ENCODE measurements around the gene RDX. TPM values are rescaled to one million over a fixed set of nuclear protein-coding genes. Genes with fewer than 3 reads are reported as not detected.

Gene RDX
- polyA plus RNA-seq, 1 donor = 51.6 TPM

DNA sequence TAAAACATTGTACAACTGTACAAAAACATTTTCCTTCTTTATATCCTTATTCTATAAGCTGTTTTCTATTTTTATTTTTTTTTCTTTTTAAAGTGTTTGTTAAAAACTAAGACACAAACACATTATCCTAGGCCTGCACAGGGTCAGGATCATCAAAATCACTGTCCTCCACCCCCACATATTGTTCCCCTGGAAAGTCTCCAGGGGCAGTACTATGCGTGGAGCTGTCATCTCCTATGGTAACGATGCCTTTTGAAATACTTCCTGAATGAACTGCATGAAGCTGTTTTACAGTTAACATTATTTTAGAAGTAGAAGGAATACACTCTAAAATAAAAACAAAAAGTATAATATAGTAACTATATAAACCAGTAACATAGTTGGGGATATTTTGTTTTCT lies 136.0 kb downstream of the RDX start:
- WGBS (ENCODE audit: insufficient coverage, low lambda C conversion rate) = no CpG with 5 or more reads among the region's 2 CpGs

DNA sequence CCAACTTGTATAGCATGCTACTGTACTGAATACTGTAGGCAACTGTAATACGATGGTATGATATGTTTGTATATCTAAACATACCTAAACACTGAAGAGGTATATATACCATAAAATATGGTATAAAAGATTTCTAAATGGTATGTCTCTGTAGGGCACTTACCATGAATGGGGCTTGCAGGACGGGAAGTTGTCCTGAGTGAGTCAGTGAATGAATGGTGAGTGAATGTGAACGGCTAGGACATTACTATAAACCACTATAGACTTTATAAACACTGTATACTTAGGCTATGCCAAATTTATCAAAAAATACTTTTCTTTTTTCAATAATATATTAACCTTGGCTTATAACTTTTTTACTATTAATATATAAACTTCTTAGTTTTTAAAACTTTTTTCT lies 136.4 kb downstream of the RDX start:
- 67% methylated on average over 1 of the region's 3 CpGs for WGBS (ENCODE audit: insufficient coverage, low lambda C conversion rate)

More for the DNA sequence above, 136.0 kb downstream of the RDX start:
- Histone ChIP-seq H3K36me3 (ENCODE audit: control insufficient read depth, insufficient read depth, low read length) (peaks cover 46% of the 10 kb centered on the region), H3K9me3 (ENCODE audit: control insufficient read depth, low read depth, low read length) (no peaks in the 10 kb centered on the region), H3K4me3 (ENCODE audit: low read length) (no peak overlapping the region), H3K27ac (ENCODE audit: low read length) (no peak overlapping the region), H3K4me1 (ENCODE audit: control insufficient read depth, insufficient read depth, low read length) (no peaks in the 10 kb centered on the region), H3K27me3 (ENCODE audit: control insufficient read depth, insufficient read depth, low read length) (no peaks in the 10 kb centered on the region)
- no peak for DNase-seq

GRCh38 chr11:110159476-110159875 lies 136.9 kb downstream of the RDX start:
- WGBS (ENCODE audit: insufficient coverage, low lambda C conversion rate) = no CpG with 5 or more reads among the region's 1 CpG
- DNase-seq = no peak
- H3K4me3 ChIP-seq (ENCODE audit: low read length) = no peak overlapping the region
- peaks cover 37% of the 10 kb centered on the region for H3K36me3 ChIP-seq (ENCODE audit: control insufficient read depth, insufficient read depth, low read length)
- H3K27me3 ChIP-seq (ENCODE audit: control insufficient read depth, insufficient read depth, low read length) = no peaks in the 10 kb centered on the region
- no peak overlapping the region for H3K27ac ChIP-seq (ENCODE audit: low read length)
- no peaks in the 10 kb centered on the region for H3K4me1 ChIP-seq (ENCODE audit: control insufficient read depth, insufficient read depth, low read length)
- no peaks in the 10 kb centered on the region for H3K9me3 ChIP-seq (ENCODE audit: control insufficient read depth, low read depth, low read length)

More for the DNA sequence above, 136.4 kb downstream of the RDX start:
- no peak for DNase-seq
- H3K4me3 ChIP-seq (ENCODE audit: low read length) = no peak overlapping the region
- no peaks in the 10 kb centered on the region for H3K9me3 ChIP-seq (ENCODE audit: control insufficient read depth, low read depth, low read length)
- H3K27ac ChIP-seq (ENCODE audit: low read length) = no peak overlapping the region
- no peaks in the 10 kb centered on the region for H3K27me3 ChIP-seq (ENCODE audit: control insufficient read depth, insufficient read depth, low read length)
- H3K36me3 ChIP-seq (ENCODE audit: control insufficient read depth, insufficient read depth, low read length) = peaks cover 42% of the 10 kb centered on the region
- no peaks in the 10 kb centered on the region for H3K4me1 ChIP-seq (ENCODE audit: control insufficient read depth, insufficient read depth, low read length)

- Histone ChIP-seq H3K9me3 (ENCODE audit: control insufficient read depth, low read depth, low read length) (no peaks in the 10 kb centered on the region), H3K4me1 (ENCODE audit: control insufficient read depth, insufficient read depth, low read length) (no peaks in the 10 kb centered on the region), H3K4me3 (ENCODE audit: low read length) (no peak overlapping the region), H3K27me3 (ENCODE audit: control insufficient read depth, insufficient read depth, low read length) (no peaks in the 10 kb centered on the region), H3K36me3 (ENCODE audit: control insufficient read depth, insufficient read depth, low read length) (peaks cover 33% of the 10 kb centered on the region), H3K27ac (ENCODE audit: low read length) (peak overlapping the region; percentile 32)
- DNase-seq = no peak
- 86% methylated on average over 4 of the region's 9 CpGs for WGBS (ENCODE audit: insufficient coverage, low lambda C conversion rate)
Observed at GRCh38 chr11:110158317-110159200, 137.9 kb downstream of the RDX start.

GRCh38 chr11:110156503-110156902 lies 139.9 kb downstream of the RDX start:
- H3K9me3 ChIP-seq (ENCODE audit: control insufficient read depth, low read depth, low read length) = no peaks in the 10 kb centered on the region
- WGBS (ENCODE audit: insufficient coverage, low lambda C conversion rate) = no CpG with 5 or more reads among the region's 4 CpGs
- H3K4me1 ChIP-seq (ENCODE audit: control insufficient read depth, insufficient read depth, low read length) = no peaks in the 10 kb centered on the region
- no peak overlapping the region for H3K27ac ChIP-seq (ENCODE audit: low read length)
- no peak overlapping the region for H3K4me3 ChIP-seq (ENCODE audit: low read length)
- H3K27me3 ChIP-seq (ENCODE audit: control insufficient read depth, insufficient read depth, low read length) = no peaks in the 10 kb centered on the region
- DNase-seq = no peak
- peaks cover 31% of the 10 kb centered on the region for H3K36me3 ChIP-seq (ENCODE audit: control insufficient read depth, insufficient read depth, low read length)

- Histone ChIP-seq H3K27me3 (ENCODE audit: control insufficient read depth, insufficient read depth, low read length) (no peaks in the 10 kb centered on the region), H3K9me3 (ENCODE audit: control insufficient read depth, low read depth, low read length) (no peaks in the 10 kb centered on the region), H3K27ac (ENCODE audit: low read length) (no peak overlapping the region), H3K4me3 (ENCODE audit: low read length) (no peak overlapping the region), H3K4me1 (ENCODE audit: control insufficient read depth, insufficient read depth, low read length) (no peaks in the 10 kb centered on the region), H3K36me3 (ENCODE audit: control insufficient read depth, insufficient read depth, low read length) (peaks cover 15% of the 10 kb centered on the region)
- DNase-seq = no peak
Observed at GRCh38 chr11:110153474-110153873, 142.9 kb downstream of the RDX start.

DNA sequence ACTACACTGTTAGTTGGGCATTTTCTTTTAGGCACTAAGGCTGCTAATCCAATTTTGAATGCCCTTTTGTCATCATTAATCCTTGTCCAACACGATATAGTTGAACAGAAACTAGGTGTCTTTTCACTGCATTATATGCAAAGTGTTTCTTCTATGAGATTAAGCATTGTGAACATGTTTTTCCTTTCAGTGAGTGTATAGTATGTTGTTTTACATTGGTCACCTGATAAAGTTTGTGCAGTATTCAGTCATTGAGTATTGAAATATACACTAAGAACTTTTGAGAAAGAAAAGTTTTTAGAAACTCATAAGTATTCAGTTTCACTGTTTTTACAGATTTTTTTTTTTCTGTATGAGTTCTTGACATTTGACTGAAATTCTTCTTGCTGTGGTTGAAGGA lies 144.2 kb downstream of the RDX start:
- DNase-seq = no peak
- WGBS (ENCODE audit: insufficient coverage, low lambda C conversion rate) = 70% methylated on average over 1 of the region's 1 CpG
- H3K9me3 ChIP-seq (ENCODE audit: control insufficient read depth, low read depth, low read length) = no peaks in the 10 kb centered on the region
- H3K36me3 ChIP-seq (ENCODE audit: control insufficient read depth, insufficient read depth, low read length) = peaks cover 10% of the 10 kb centered on the region
- no peaks in the 10 kb centered on the region for H3K4me1 ChIP-seq (ENCODE audit: control insufficient read depth, insufficient read depth, low read length)
- H3K4me3 ChIP-seq (ENCODE audit: low read length) = no peak overlapping the region
- no peaks in the 10 kb centered on the region for H3K27me3 ChIP-seq (ENCODE audit: control insufficient read depth, insufficient read depth, low read length)
- H3K27ac ChIP-seq (ENCODE audit: low read length) = no peak overlapping the region

DNA sequence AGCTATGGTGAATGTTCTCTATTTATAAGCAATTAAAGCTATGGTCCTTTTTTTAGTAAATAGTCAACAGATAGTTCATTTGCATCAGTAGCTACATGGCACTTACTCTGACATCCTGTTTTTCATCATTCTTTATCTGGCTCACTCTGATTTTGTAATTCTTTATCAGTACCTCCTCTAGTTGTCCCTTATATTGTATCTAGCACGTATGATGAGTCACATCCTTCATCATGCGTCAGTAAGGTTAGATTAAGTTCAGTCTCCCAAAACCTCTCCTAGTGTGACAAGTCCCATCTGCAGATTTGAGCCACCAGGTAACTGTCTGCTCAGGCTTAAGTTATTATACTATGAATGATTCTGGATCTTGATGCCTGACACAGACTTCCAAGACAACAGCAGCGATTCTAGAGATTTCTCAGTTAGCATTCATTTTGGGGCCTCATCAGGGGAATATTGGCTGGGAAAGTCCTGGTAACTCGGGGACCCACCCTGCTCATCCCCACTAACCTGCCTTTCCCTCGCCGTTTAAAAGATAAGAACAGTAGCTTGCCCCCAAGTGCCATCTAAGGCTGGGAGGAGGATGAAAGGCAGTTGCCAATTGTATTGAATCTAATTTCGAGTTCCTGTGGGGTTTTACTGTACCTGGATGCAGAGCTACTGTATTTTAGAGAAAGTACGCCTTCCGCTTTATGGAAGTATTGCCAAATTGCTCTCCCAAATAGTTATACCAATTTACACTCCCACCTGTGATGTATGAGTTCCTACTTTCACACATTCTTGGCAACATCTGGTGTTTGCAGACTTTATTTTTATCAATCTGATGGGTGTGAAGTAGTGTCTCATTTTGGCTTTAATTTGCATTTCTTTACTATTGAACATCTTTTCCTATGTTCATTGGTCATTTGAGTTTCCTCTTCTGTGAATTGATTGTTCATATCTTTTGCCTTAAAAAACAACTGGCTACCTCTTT lies 147.4 kb downstream of the RDX start:
- DNase-seq = no peak
- Histone ChIP-seq H3K27ac (ENCODE audit: low read length) (no peak overlapping the region), H3K4me3 (ENCODE audit: low read length) (no peak overlapping the region), H3K27me3 (ENCODE audit: control insufficient read depth, insufficient read depth, low read length) (no peaks in the 10 kb centered on the region), H3K9me3 (ENCODE audit: control insufficient read depth, low read depth, low read length) (no peaks in the 10 kb centered on the region), H3K36me3 (ENCODE audit: control insufficient read depth, insufficient read depth, low read length) (peaks cover 14% of the 10 kb centered on the region), H3K4me1 (ENCODE audit: control insufficient read depth, insufficient read depth, low read length) (no peaks in the 10 kb centered on the region)
- WGBS (ENCODE audit: insufficient coverage, low lambda C conversion rate) = 100% methylated on average over 1 of the region's 9 CpGs

- 100% methylated on average over 1 of the region's 3 CpGs for WGBS (ENCODE audit: insufficient coverage, low lambda C conversion rate)
- no peaks in the 10 kb centered on the region for H3K9me3 ChIP-seq (ENCODE audit: control insufficient read depth, low read depth, low read length)
- H3K27me3 ChIP-seq (ENCODE audit: control insufficient read depth, insufficient read depth, low read length) = no peaks in the 10 kb centered on the region
- no peaks in the 10 kb centered on the region for H3K4me1 ChIP-seq (ENCODE audit: control insufficient read depth, insufficient read depth, low read length)
- no peak for DNase-seq
- peaks cover 14% of the 10 kb centered on the region for H3K36me3 ChIP-seq (ENCODE audit: control insufficient read depth, insufficient read depth, low read length)
- no peak overlapping the region for H3K4me3 ChIP-seq (ENCODE audit: low read length)
- H3K27ac ChIP-seq (ENCODE audit: low read length) = no peak overlapping the region
Observed at GRCh38 chr11:110147962-110148709, 148.3 kb downstream of the RDX start.

DNA sequence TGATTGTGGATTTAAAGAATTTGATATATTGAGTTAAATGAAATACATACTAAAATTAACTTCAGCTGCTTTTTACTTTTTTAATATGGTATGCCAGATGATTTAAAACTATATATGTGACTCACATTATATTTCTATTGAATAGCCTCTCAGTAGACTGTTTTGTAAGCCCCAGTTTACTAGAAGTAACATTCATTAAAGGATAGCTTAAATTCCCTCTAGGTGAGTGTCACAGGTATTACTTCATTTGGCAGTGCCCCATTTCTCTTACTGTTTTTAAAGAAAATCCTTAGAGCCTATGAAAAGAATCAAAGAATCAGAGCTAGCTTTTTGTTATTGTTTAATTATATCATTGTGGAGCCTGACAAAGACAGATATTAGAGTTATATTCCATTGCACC lies 154.6 kb downstream of the RDX start:
- no peaks in the 10 kb centered on the region for H3K9me3 ChIP-seq (ENCODE audit: control insufficient read depth, low read depth, low read length)
- H3K36me3 ChIP-seq (ENCODE audit: control insufficient read depth, insufficient read depth, low read length) = peaks cover 19% of the 10 kb centered on the region
- H3K4me3 ChIP-seq (ENCODE audit: low read length) = no peak overlapping the region
- DNase-seq = no peak
- no peaks in the 10 kb centered on the region for H3K27me3 ChIP-seq (ENCODE audit: control insufficient read depth, insufficient read depth, low read length)
- no peak overlapping the region for H3K27ac ChIP-seq (ENCODE audit: low read length)
- H3K4me1 ChIP-seq (ENCODE audit: control insufficient read depth, insufficient read depth, low read length) = no peaks in the 10 kb centered on the region
